Measurements from ENCODE around the gene CIRBP.
A peak's percentile ranks its signal among the peaks of the same experiment; 100 is the strongest.

GRCh38 chr19:1283207-1283916 lies 14.2 kb downstream of the CIRBP start:
- TF ChIP-seq ZZZ3 (CRISPR knock-in tag; IDR thresholded peaks at IDR 0.05; ENCODE audit: borderline replicate concordance): no peak
- TF ChIP-seq JUND (CRISPR knock-in tag; IDR thresholded peaks at IDR 0.05): no peak
- no peak for TF ChIP-seq ZXDC (CRISPR knock-in tag; IDR thresholded peaks at IDR 0.05)
- no peak for TF ChIP-seq ZFP37 (CRISPR knock-in tag; IDR thresholded peaks at IDR 0.05; ENCODE audit: borderline replicate concordance)
- TF ChIP-seq RERE (CRISPR knock-in tag; IDR thresholded peaks at IDR 0.05; ENCODE audit: low read depth): no peak; the same call in 1 of the 2 replicates
- TF ChIP-seq SOX13 (IDR thresholded peaks at IDR 0.05): no peak
- 0 out of 4 replicates have a peak, but pooled peaks have one; percentile 25 to 43 for TF ChIP-seq SOX13 (CRISPR knock-in tag; conservative IDR thresholded peaks at IDR 0.05 in 1 of 2, IDR thresholded peaks at IDR 0.05 in 1 of 2)
- 0 out of 2 replicates have a peak, but pooled peaks have one; percentile 26 for TF ChIP-seq POLR2AphosphoS5 (IDR thresholded peaks at IDR 0.05; ENCODE audit: low read depth, low read length)
- TF ChIP-seq MEIS1 (CRISPR knock-in tag; IDR thresholded peaks at IDR 0.05; ENCODE audit: borderline replicate concordance): no peak; the same call in 1 of the 2 replicates
- TF ChIP-seq GABPA (IDR thresholded peaks at IDR 0.05; ENCODE audit: low read depth, low read length): no peak
- no peak for TF ChIP-seq GABPA (CRISPR knock-in tag; IDR thresholded peaks at IDR 0.05; ENCODE audit: low read depth)
- no peak for TF ChIP-seq FOXO4 (CRISPR knock-in tag; conservative IDR thresholded peaks at IDR 0.05)
- TF ChIP-seq SAFB2 (CRISPR knock-in tag; IDR thresholded peaks at IDR 0.05; ENCODE audit: borderline replicate concordance, low read depth): no peak
- no peak; the same call in 1 of the 2 replicates for TF ChIP-seq POLR2G (IDR thresholded peaks at IDR 0.05; ENCODE audit: low read depth, low read length)
- TF ChIP-seq CTCF (CRISPR knock-in tag; IDR thresholded peaks at IDR 0.05): no peak; the same call in 1 of the 2 replicates

Measured in HepG2 (cell line).